A673 (cell line): ENCODE data around the gene DDX53. TPM values are rescaled to one million over a fixed set of nuclear protein-coding genes. Genes with fewer than 3 reads are reported as not detected.
A peak's percentile ranks its signal among the peaks of the same experiment; 100 is the strongest.

Source experiments
- BruUV-seq: library from RNA; stranded (reverse); fragments of 400-500 nt; replicated peaks from 2 replicates; lab custom pipeline; 2021; lab: Mats Ljungman, UMichigan
- CTCF ChIA-PET: fragments of 300-600 bp; sonication (Branson Sonifier 250); formaldehyde crosslinking; loops from one replicate; lab custom pipeline; 2022; ENCODE audit warnings: antibody characterized with exemption; lab: Charles Lee
- POLR2A ChIA-PET: fragments of 300-600 bp; sonication (Branson Sonifier 250); formaldehyde crosslinking; loops from one replicate; lab custom pipeline; 2022; ENCODE audit warnings: antibody characterized with exemption; ENCODE audit not compliant: low non-redundant PET; lab: Charles Lee
- DNase-seq: peaks from one replicate; pipeline ENCODE4 v3.0.0-alpha.2; 2015; ENCODE audit warnings: low spot score
- H3K27ac ChIP-seq: fragments of 200-600 bp; sonication (generic); 2 replicates; pipeline ENCODE4 v1.5.1; 2016; ENCODE audit warnings: mixed run types, low read depth, mild to moderate bottlenecking, mixed read lengths, antibody characterized with exemption, low read length; ENCODE audit not compliant: poor library complexity, severe bottlenecking
- H3K27me3 ChIP-seq: fragments of 200-600 bp; sonication (generic); replicated peaks from 2 replicates; pipeline ENCODE4 v1.6.1; 2017; ENCODE audit warnings: mixed run types, low read depth, mild to moderate bottlenecking, mixed read lengths, antibody characterized with exemption, low read length; ENCODE audit not compliant: insufficient read depth, poor library complexity
- H3K36me3 ChIP-seq: fragments of 200-600 bp; sonication (generic); 2 replicates; pipeline ENCODE4 v1.6.1; 2016; ENCODE audit warnings: mixed run types, mild to moderate bottlenecking, mixed read lengths, antibody characterized with exemption, low read length; ENCODE audit not compliant: insufficient read depth, poor library complexity, severe bottlenecking
- H3K4me1 ChIP-seq: fragments of 200-600 bp; sonication (generic); 2 replicates; pipeline ENCODE4 v1.6.1; 2017; ENCODE audit warnings: mixed run types, mild to moderate bottlenecking, mixed read lengths, antibody characterized with exemption, low read length; ENCODE audit not compliant: insufficient read depth, poor library complexity, severe bottlenecking
- H3K4me3 ChIP-seq: fragments of 200-600 bp; sonication (generic); 2 replicates; pipeline ENCODE4 v1.5.1; 2016; ENCODE audit warnings: low read depth, mixed run types, mild to moderate bottlenecking, mixed read lengths, low read length; ENCODE audit not compliant: poor library complexity, severe bottlenecking
- H3K9me3 ChIP-seq: fragments of 200-600 bp; sonication (generic); 2 replicates; pipeline ENCODE4 v1.6.1; 2016; ENCODE audit warnings: mixed run types, low read depth, mild to moderate bottlenecking, mixed read lengths, antibody characterized with exemption, low read length; ENCODE audit not compliant: poor library complexity, severe bottlenecking
- EZH2 ChIP-seq: fragments of 200-600 bp; sonication (generic); IDR thresholded peaks from 2 replicates; pipeline ENCODE4 v1.6.1; 2017; ENCODE audit warnings: borderline replicate concordance, low read depth, mild to moderate bottlenecking, mixed read lengths, antibody characterized with exemption, low read length; ENCODE audit not compliant: poor library complexity, severe bottlenecking
- intact Hi-C: fragments of 100-400 bp; cut with micrococcal nuclease; formaldehyde crosslinking; loops from one replicate; pipeline ENCODE4 v1.10.0; 2022; ENCODE audit not compliant: unreplicated experiment
- total RNA-seq: library from RNA; stranded (reverse); gene quantifications from 2 replicates; pipeline ENCODE4 v1.2.3, GENCODE V29; 2021
- TF ChIP-seq, protein P1 (sequence below): fragments of 300-800, 200-600 bp; sonication (generic); conservative IDR thresholded peaks from 2 replicates; pipeline ENCODE4 v1.5.1; 2017; ENCODE audit warnings: low read depth, mild to moderate bottlenecking, antibody characterized with exemption, low read length, moderate library complexity, mixed read lengths

Gene DDX53
- total RNA-seq, 1 experiment from 2014 or later: not detected

- Histone ChIP-seq H3K9me3 (no peaks in the 10 kb centered on the region), H3K27me3 (no peaks in the 10 kb centered on the region), H3K36me3 (no peaks in the 10 kb centered on the region), H3K4me1 (peaks cover 26% of the 10 kb centered on the region), H3K27ac (no peak overlapping the region), H3K4me3 (no peak overlapping the region)
- TF ChIP-seq, protein P1, sequence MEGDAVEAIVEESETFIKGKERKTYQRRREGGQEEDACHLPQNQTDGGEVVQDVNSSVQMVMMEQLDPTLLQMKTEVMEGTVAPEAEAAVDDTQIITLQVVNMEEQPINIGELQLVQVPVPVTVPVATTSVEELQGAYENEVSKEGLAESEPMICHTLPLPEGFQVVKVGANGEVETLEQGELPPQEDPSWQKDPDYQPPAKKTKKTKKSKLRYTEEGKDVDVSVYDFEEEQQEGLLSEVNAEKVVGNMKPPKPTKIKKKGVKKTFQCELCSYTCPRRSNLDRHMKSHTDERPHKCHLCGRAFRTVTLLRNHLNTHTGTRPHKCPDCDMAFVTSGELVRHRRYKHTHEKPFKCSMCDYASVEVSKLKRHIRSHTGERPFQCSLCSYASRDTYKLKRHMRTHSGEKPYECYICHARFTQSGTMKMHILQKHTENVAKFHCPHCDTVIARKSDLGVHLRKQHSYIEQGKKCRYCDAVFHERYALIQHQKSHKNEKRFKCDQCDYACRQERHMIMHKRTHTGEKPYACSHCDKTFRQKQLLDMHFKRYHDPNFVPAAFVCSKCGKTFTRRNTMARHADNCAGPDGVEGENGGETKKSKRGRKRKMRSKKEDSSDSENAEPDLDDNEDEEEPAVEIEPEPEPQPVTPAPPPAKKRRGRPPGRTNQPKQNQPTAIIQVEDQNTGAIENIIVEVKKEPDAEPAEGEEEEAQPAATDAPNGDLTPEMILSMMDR: no peak
- no peak for TF ChIP-seq EZH2
- CTCF ChIA-PET: no interaction called here
- intact Hi-C loops: no loop called here
- POLR2A ChIA-PET: no interaction called here
- no TSS peak for BruUV-seq
- peak; percentile 64 for DNase-seq
Observed at GRCh38 chrX:22952010-22952409, 47.8 kb upstream of the DDX53 start.

DNA sequence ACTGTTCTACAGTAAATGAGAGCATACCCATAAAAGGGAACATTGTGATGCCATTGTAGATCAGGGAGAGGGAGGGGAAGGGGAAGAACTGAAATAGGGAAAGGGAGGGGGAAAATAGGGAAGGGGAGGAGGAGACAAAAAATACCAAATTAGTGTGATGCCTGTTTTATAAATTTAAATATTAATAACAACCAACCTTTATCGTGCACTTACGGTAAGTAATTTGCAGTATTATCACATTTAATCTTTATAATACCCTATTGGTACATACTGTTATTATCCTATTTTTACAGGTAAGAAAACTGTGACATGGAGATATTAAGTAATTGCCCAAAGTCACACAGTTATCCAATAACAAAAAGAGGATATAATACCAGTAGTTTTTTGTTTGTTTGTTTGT lies 41.5 kb upstream of the DDX53 start:
- POLR2A ChIA-PET: no interaction called here
- no peaks in the 10 kb centered on the region for H3K4me1 ChIP-seq
- H3K36me3 ChIP-seq: no peaks in the 10 kb centered on the region
- TF ChIP-seq EZH2: no peak
- TF ChIP-seq, protein P1: no peak
- no peaks in the 10 kb centered on the region for H3K27me3 ChIP-seq
- CTCF ChIA-PET: no interaction called here
- DNase-seq: no peak
- no TSS peak for BruUV-seq
- intact Hi-C loops: no loop called here
- no peak overlapping the region for H3K4me3 ChIP-seq
- H3K9me3 ChIP-seq: no peaks in the 10 kb centered on the region
- H3K27ac ChIP-seq: no peak overlapping the region

DNA sequence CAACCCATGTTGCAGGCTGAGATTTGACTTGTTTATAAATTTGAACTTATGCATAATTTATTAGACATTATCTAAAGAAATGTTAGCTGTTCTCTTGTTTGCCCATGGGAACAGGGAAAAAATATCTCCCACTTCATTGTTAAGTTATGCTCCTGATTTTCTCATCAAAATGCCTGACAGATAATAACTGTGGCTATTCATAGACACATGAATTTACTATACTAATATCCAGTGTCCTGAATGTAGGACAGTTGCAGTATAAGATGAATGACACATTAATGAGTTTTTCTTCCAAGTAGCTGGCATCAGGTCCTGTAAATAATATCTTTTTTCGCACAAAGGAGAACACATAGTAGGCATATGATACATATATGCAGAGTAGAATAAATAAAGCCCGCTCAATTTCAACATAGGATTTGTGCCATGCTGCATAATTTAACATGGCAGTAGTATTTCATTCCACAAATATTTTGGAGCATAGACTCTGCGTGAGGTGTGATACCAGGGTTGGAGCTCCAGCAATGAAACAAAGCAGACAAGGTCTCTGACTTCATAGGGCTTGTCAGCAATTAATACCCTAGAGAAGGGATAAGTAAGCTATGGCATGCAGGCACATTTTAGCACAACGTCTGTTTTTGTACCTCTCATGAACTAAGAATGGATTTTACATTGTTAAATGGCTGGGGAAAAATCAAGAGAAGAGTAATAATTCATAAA lies 40.4 kb upstream of the DDX53 start:
- no peak overlapping the region for H3K27ac ChIP-seq
- TF ChIP-seq, protein P1: no peak
- TF ChIP-seq EZH2: no peak
- no peaks in the 10 kb centered on the region for H3K36me3 ChIP-seq
- no peaks in the 10 kb centered on the region for H3K9me3 ChIP-seq
- CTCF ChIA-PET: no interaction called here
- intact Hi-C loops: no loop called here
- no peaks in the 10 kb centered on the region for H3K27me3 ChIP-seq
- no peak for DNase-seq
- no peaks in the 10 kb centered on the region for H3K4me1 ChIP-seq
- H3K4me3 ChIP-seq: no peak overlapping the region
- BruUV-seq: no TSS peak
- POLR2A ChIA-PET: no interaction called here
